ENCODE data around the gene CMIP.

Gene CMIP

GRCh38 chr16:81694494-81695280 lies 250.1 kb downstream of the CMIP start:
- no peaks in the 10 kb centered on the region for H3K4me1 Mint-ChIP-seq (ENCODE audit: low read depth)
- H3K4me3 Mint-ChIP-seq = no peak overlapping the region
- no peak for DNase-seq (ENCODE audit: low spot score)
- no peaks in the 10 kb centered on the region for H3K27me3 Mint-ChIP-seq (ENCODE audit: low read depth)
- peaks cover 19% of the 10 kb centered on the region for H3K36me3 Mint-ChIP-seq (ENCODE audit: low read depth)
- no peak overlapping the region for H3K27ac Mint-ChIP-seq
- no peaks in the 10 kb centered on the region for H3K9me3 Mint-ChIP-seq

- no peak for DNase-seq (ENCODE audit: low spot score)
- Mint-ChIP-seq H3K36me3 (ENCODE audit: low read depth) (peaks cover 21% of the 10 kb centered on the region), H3K27ac (peak overlapping the region; percentile 11), H3K4me3 (no peak overlapping the region), H3K27me3 (ENCODE audit: low read depth) (no peaks in the 10 kb centered on the region), H3K4me1 (ENCODE audit: low read depth) (no peaks in the 10 kb centered on the region), H3K9me3 (no peaks in the 10 kb centered on the region)
Measured at GRCh38 chr16:81695321-81696165, 250.9 kb downstream of the CMIP start.

GRCh38 chr16:81696166-81696960 lies 251.8 kb downstream of the CMIP start:
- Mint-ChIP-seq H3K27me3 (ENCODE audit: low read depth) (no peaks in the 10 kb centered on the region), H3K9me3 (no peaks in the 10 kb centered on the region), H3K4me1 (ENCODE audit: low read depth) (no peaks in the 10 kb centered on the region), H3K27ac (peak overlapping the region; percentile 11), H3K36me3 (ENCODE audit: low read depth) (peaks cover 21% of the 10 kb centered on the region), H3K4me3 (no peak overlapping the region)
- peak; percentile 13 for DNase-seq (ENCODE audit: low spot score)

DNA sequence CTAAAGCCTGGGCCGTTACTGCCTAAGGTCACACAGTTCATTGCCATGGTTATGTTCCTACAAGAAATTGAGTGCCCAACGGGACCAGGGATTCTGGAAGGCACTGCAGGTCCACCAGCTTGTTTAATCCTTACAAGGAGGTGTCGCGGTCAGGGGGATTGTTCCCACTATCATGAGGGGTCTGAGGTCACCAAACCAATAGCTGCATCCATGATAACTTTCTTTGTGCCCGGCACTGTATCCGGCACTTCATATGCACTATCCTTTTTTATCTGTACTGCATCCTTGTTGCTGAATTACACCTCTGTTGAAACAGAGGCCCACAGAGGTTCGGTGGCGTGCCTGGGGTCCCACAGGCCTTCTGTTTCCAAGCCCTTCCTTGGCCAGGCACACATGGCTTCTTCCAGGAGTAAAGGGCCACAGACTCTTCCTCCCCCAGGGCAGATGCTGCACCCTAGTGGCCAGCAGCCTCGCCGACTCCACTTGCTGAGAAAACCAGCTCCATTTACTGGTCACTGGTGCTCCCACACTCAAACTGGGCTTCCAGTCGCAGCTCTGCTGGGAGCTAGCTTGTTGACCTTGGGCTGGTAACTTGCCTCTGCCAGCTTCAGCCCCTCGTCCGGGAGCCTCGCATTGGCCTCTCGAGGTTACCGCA lies 252.5 kb downstream of the CMIP start:
- peaks cover 21% of the 10 kb centered on the region for H3K36me3 Mint-ChIP-seq (ENCODE audit: low read depth)
- no peak overlapping the region for H3K4me3 Mint-ChIP-seq
- no peaks in the 10 kb centered on the region for H3K4me1 Mint-ChIP-seq (ENCODE audit: low read depth)
- no peaks in the 10 kb centered on the region for H3K9me3 Mint-ChIP-seq
- H3K27ac Mint-ChIP-seq = no peak overlapping the region
- peak; percentile 41 for DNase-seq (ENCODE audit: low spot score)
- no peaks in the 10 kb centered on the region for H3K27me3 Mint-ChIP-seq (ENCODE audit: low read depth)

GRCh38 chr16:81697616-81698309 lies 253.2 kb downstream of the CMIP start:
- Mint-ChIP-seq H3K27me3 (ENCODE audit: low read depth) (no peaks in the 10 kb centered on the region), H3K27ac (no peak overlapping the region), H3K4me3 (no peak overlapping the region), H3K4me1 (ENCODE audit: low read depth) (no peaks in the 10 kb centered on the region), H3K9me3 (no peaks in the 10 kb centered on the region), H3K36me3 (ENCODE audit: low read depth) (peaks cover 21% of the 10 kb centered on the region)
- no peak for DNase-seq (ENCODE audit: low spot score)

DNA sequence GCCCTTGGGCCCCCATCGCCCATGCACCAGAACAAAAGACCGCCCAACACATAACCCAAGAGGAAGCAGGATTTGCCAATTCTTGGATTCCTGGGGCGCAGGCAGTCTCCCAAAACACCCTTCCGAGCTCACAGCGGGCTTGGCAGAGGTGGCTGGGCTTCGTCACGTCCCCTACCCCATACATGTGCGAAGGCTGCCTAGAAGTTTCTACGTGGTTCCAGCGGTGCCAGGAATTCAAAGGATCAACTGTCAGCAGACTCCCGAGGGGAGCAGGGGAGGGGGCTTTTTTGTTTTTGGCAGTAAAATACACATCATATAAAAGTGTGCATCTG lies 253.7 kb downstream of the CMIP start:
- H3K27me3 Mint-ChIP-seq (ENCODE audit: low read depth) = no peaks in the 10 kb centered on the region
- H3K4me3 Mint-ChIP-seq = no peak overlapping the region
- DNase-seq (ENCODE audit: low spot score) = no peak
- H3K4me1 Mint-ChIP-seq (ENCODE audit: low read depth) = peaks cover 4% of the 10 kb centered on the region
- H3K27ac Mint-ChIP-seq = no peak overlapping the region
- H3K9me3 Mint-ChIP-seq = no peaks in the 10 kb centered on the region
- H3K36me3 Mint-ChIP-seq (ENCODE audit: low read depth) = peaks cover 21% of the 10 kb centered on the region

GRCh38 chr16:81699596-81699995 lies 255.0 kb downstream of the CMIP start:
- Mint-ChIP-seq H3K4me3 (no peak overlapping the region), H3K4me1 (ENCODE audit: low read depth) (peaks cover 5% of the 10 kb centered on the region), H3K27me3 (ENCODE audit: low read depth) (no peaks in the 10 kb centered on the region), H3K27ac (no peak overlapping the region), H3K9me3 (no peaks in the 10 kb centered on the region), H3K36me3 (ENCODE audit: low read depth) (peaks cover 17% of the 10 kb centered on the region)
- DNase-seq (ENCODE audit: low spot score) = no peak

- peak overlapping the region; percentile 11 for H3K27ac Mint-ChIP-seq
- no peak for DNase-seq (ENCODE audit: low spot score)
- H3K27me3 Mint-ChIP-seq (ENCODE audit: low read depth) = no peaks in the 10 kb centered on the region
- H3K9me3 Mint-ChIP-seq = no peaks in the 10 kb centered on the region
- peaks cover 17% of the 10 kb centered on the region for H3K36me3 Mint-ChIP-seq (ENCODE audit: low read depth)
- no peak overlapping the region for H3K4me3 Mint-ChIP-seq
- H3K4me1 Mint-ChIP-seq (ENCODE audit: low read depth) = peaks cover 5% of the 10 kb centered on the region
Measured at GRCh38 chr16:81700071-81700779, 255.6 kb downstream of the CMIP start.

GRCh38 chr16:81700780-81701165 lies 256.2 kb downstream of the CMIP start:
- Mint-ChIP-seq H3K36me3 (ENCODE audit: low read depth) (peaks cover 17% of the 10 kb centered on the region), H3K9me3 (no peaks in the 10 kb centered on the region), H3K4me3 (no peak overlapping the region), H3K27me3 (ENCODE audit: low read depth) (no peaks in the 10 kb centered on the region), H3K4me1 (ENCODE audit: low read depth) (peaks cover 5% of the 10 kb centered on the region), H3K27ac (no peak overlapping the region)
- DNase-seq (ENCODE audit: low spot score) = no peak

GRCh38 chr16:81701296-81701970 lies 256.8 kb downstream of the CMIP start:
- no peak overlapping the region for H3K27ac Mint-ChIP-seq
- H3K27me3 Mint-ChIP-seq (ENCODE audit: low read depth) = no peaks in the 10 kb centered on the region
- peaks cover 17% of the 10 kb centered on the region for H3K36me3 Mint-ChIP-seq (ENCODE audit: low read depth)
- no peak overlapping the region for H3K4me3 Mint-ChIP-seq
- H3K4me1 Mint-ChIP-seq (ENCODE audit: low read depth) = peaks cover 5% of the 10 kb centered on the region
- H3K9me3 Mint-ChIP-seq = no peaks in the 10 kb centered on the region
- no peak for DNase-seq (ENCODE audit: low spot score)

DNA sequence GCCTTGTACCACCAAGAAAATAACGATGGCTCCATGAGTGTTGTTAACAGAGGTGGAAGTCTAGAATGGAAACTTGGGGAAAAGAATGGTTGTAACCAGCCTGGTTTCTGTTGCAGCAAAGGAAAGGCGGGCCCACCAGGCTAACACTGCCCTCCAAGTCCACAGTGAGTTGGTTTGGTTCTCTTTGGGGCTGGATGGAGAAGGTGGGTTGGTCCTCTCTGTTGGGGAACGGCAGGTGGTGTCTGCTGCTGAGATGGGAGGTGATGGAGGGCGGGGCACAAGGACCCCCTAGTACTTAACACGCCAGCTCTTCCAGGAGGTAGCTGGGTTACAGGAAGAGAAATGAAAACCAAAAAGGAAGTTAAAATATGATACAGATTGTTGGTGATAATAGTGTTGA lies 257.9 kb downstream of the CMIP start:
- peaks cover 5% of the 10 kb centered on the region for H3K4me1 Mint-ChIP-seq (ENCODE audit: low read depth)
- H3K9me3 Mint-ChIP-seq = no peaks in the 10 kb centered on the region
- no peak for DNase-seq (ENCODE audit: low spot score)
- H3K27ac Mint-ChIP-seq = peak overlapping the region; percentile 57
- peaks cover 23% of the 10 kb centered on the region for H3K36me3 Mint-ChIP-seq (ENCODE audit: low read depth)
- H3K4me3 Mint-ChIP-seq = no peak overlapping the region
- H3K27me3 Mint-ChIP-seq (ENCODE audit: low read depth) = no peaks in the 10 kb centered on the region

All from T-helper 2 cell treated with Interferon-gamma antibody and Interleukin-4, amounts not matched to agents 5 μg/mL and 100 μg/mL, for 36 hours (primary cell).